Activated effector memory CD4-positive, alpha-beta T cell treated with anti-CD3 and anti-CD28 coated beads, Interleukin-2, amount 50 U/mL, for 16 hours (primary cell): ENCODE data around the gene MBD3L4.
"Not testable (repeated sequence)": the region's sequence is repeated elsewhere in the genome, so short reads cannot be mapped to it uniquely, and the experiment has no call there.

ENCODE experiments used
- DNase-seq: peaks from one replicate; pipeline ENCODE4 v3.0.0-alpha.2; 2020

The MBD3L4 gene

GRCh38 chr19:7041563-7041962, 1.6 kb upstream of the MBD3L4 start:
- DNase-seq = not testable (repeated sequence)

DNA sequence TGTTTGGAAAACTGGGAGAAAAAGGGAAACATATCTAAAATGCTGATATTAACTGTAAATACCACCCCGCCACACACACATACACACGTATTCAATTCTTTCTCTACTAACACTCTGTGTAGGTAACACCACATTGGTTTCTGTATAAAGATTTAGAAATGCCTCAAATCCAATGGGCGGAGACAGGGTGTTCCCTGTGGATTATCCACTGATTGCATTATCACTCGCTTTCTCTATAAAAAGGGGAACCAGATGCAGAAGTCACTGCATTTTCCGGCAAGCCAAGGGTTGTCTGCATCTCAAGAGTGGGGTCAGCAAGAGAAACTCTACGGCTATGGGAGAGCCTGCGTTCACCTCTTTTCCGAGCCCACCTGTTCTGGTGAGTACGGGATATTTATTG, 9.7 kb downstream of the MBD3L4 start, which contains the start of gene MBD3L5:
Gene MBD3L5, plus strand, starts transcription at position 301 of the 400 bp plus-strand sequence. Its CDS starts 34 bp downstream, at position 335.
- not testable (repeated sequence) for DNase-seq

GRCh38 chr19:7028790-7029189, 11.2 kb downstream of the MBD3L4 start:
- not testable (repeated sequence) for DNase-seq

DNA sequence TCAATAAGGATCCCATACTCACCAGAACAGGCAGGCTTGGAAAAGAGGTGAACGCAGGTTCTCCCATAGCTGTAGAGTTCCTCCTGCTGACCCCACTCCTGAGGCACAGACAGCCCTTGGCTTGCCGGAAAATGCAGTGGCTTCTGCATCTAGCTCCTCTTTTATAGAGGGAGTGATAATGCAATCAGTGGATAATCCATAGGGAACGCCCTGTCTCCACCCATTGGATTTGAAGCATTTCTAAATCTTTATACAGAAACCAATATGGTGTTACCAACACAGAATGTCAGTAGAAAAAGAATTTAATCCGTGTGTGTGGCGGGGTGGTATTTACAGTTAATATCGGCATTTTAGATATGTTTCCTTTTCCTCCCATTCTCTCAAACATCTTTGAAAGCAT, 18.6 kb downstream of the MBD3L4 start, which contains the start of gene MBD3L2B:
Gene MBD3L2B, minus strand, starts transcription at position 101 of the 400 bp plus-strand sequence. Its CDS starts 34 bp downstream, at position 67.
- not testable (repeated sequence) for DNase-seq

DNA sequence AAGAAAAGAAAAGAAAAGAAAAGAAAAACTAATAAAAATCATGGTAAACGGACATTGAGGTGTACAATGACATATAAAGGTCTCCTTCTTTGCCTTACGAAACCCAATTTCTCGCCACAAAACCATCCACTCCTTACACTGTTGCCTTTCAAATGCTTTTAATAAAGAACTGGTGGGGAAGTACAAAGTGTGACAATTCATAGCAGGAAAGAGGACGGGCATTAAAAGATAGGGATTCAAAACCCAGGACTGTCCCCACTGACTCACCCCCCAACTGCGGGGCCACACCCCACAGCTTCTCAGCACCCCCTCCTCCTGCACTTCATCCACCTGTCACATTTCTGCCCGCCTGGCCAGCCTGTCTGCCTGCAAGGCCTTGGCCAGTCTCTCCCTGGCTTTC, 21.2 kb downstream of the MBD3L4 start:
- DNase-seq = no peak

GRCh38 chr19:7013678-7014077, 26.3 kb downstream of the MBD3L4 start:
- no peak for DNase-seq

- no peak for DNase-seq
Measured at GRCh38 chr19:7010722-7011593, 29.0 kb downstream of the MBD3L4 start.

DNA sequence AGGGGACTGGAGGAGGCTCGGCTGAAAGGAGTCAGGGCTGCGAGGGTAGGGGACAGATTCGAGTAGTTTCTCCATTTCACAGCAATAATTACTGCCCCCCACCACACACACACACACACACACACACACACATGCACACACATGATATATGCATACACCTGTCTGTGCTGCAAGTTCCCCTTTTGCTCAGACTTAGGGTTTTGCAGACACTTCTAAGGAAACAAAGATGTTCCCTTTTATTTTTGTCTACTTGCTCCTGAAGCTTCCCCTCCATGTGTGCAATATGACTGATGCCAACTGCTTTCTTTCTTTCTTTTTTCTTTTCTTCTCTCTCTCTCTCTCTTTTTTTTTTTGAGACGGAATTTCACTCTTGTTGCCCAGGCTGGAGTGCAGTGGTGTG, 32.1 kb downstream of the MBD3L4 start:
- no peak for DNase-seq

- no peak for DNase-seq
Measured at GRCh38 chr19:7006135-7006704, 33.8 kb downstream of the MBD3L4 start.

DNA sequence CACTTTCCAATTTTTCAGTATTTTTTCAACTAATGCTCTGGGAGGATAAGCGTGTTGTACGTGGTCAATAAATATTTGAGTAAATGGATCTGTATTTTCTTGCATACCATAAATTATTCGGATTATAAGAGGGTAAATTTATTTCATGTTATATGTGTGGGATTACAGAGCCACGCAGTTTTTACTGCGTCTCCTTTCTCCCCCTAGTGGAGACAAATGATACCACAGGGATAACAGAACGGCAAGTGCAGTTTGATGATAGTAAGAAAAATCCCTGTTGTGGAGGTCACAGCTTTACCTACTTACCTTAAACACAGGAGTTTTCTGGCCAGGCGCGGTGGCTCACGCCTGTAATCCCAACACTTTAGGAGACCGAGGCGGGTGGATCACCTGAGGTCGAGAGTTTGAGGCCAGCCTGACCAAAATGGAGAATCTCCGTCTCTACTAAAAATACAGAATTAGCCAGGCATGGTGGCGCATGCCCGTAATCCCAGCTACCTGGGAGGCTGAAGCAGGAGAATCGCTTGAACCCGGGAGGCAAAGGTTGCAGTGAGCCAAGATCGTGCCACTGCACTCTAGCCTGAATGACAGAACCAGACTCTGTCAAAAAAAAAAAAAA, 35.6 kb downstream of the MBD3L4 start:
- DNase-seq = no peak

GRCh38 chr19:7000816-7001215, 39.2 kb downstream of the MBD3L4 start:
- no peak for DNase-seq

DNA sequence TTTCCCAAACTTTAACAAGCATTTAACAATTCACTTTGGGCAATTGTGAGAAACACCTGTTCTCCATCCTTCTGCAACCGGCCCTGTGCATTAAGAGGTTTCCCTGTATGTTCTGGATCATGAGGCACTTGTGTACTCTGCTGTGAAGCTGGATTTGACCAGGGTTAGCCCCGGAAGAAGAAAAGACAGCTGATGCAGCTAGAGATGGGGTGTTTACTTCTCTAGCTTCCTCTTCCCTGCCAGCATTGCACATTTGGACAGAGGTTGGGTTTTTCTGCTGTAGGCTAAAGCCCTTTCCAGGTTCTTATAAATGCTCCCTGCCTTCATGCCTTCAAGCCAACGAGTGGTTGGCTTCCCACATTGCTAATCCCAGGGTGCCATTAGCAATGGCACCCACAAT, 39.6 kb downstream of the MBD3L4 start:
- no peak for DNase-seq

- no peak for DNase-seq
Measured at GRCh38 chr19:6999933-7000332, 40.0 kb downstream of the MBD3L4 start.

- DNase-seq = no peak
Measured at GRCh38 chr19:6997679-6998445, 42.1 kb downstream of the MBD3L4 start.

- no peak for DNase-seq
Measured at GRCh38 chr19:6996810-6997209, 43.2 kb downstream of the MBD3L4 start.

DNA sequence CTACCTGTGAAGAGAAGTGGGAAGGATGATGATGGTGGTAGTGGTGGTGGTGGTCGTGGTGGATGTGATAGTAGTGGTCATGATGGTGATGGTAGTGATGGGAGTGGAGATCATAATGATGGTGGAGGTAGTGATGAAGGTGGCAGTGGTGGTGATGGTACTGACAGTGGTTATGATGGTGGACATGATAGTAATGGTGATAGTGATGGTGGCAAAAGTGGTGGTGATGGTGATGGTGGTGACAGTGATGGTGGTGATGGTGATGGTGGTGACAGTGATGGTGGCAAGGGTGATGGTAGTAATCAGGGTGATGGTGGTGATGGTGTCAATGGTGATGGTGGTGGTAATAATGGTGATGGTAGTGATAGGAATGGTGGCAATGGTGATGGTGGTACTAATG, 44.9 kb downstream of the MBD3L4 start:
- DNase-seq = no peak

- DNase-seq = no peak
Measured at GRCh38 chr19:6988257-6988656, 51.7 kb downstream of the MBD3L4 start.

DNA sequence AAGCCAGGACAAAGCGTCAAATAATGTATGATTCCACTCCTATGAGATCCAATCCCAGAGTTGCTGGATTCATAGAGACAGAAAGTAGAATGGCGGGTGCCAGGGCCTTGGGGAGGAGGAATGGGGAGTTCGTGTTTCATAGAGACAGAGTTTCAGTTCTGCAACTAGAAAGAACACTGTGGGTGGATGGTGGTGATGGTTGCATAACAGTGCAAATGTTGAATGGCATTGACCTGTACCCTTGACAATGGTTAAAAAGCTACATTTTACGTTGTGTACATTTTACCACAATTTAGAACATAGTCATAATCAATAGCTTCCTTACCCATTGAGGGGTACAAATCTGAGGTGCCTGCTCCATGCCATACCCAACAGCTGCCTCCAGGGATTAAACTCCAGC, 52.1 kb downstream of the MBD3L4 start:
- DNase-seq = no peak
